Epithelial cell of proximal tubule (primary cell): ENCODE results near the gene CDK17. TPM values are rescaled to one million over a fixed set of nuclear protein-coding genes. Genes with fewer than 3 reads are reported as not detected.
"Not testable (repeated sequence)": the region's sequence is repeated elsewhere in the genome, so short reads cannot be mapped to it uniquely, and the experiment has no call there.

ENCODE experiments used
- DNase-seq: peaks from one replicate; pipeline ENCODE4 v3.0.0-alpha.2; 2011; ENCODE audit warnings: low read depth
- H3K4me3 ChIP-seq: 2 replicates; pipeline ENCODE4 v1.5.1; 2011; ENCODE audit warnings: low read depth, mild to moderate bottlenecking, low read length
- CTCF ChIP-seq: conservative IDR thresholded peaks from 2 replicates; pipeline ENCODE4 v1.5.1; 2012; ENCODE audit warnings: low read depth, mild to moderate bottlenecking, low read length
- total RNA-seq: library from RNA; depleted of rRNA; stranded (reverse); fragments of >200 nt; gene quantifications from 2 replicates; pipeline ENCODE4 v1.2.3, GENCODE V29; 2015

The CDK17 gene
- total RNA-seq, 1 donor from 2014 or later = 22.0 TPM

- no peak overlapping the region for H3K4me3 ChIP-seq
- no peak for TF ChIP-seq CTCF
- no peak for DNase-seq
Observed at GRCh38 chr12:96387981-96388380, 12.3 kb downstream of the CDK17 start.

GRCh38 chr12:96386794-96387193 lies 13.4 kb downstream of the CDK17 start:
- DNase-seq = no peak
- H3K4me3 ChIP-seq = no peak overlapping the region
- no peak for TF ChIP-seq CTCF

- DNase-seq = no peak
- no peak for TF ChIP-seq CTCF
- H3K4me3 ChIP-seq = no peak overlapping the region
Observed at GRCh38 chr12:96383991-96384390, 16.2 kb downstream of the CDK17 start.

- no peak for DNase-seq
- no peak for TF ChIP-seq CTCF
- no peak overlapping the region for H3K4me3 ChIP-seq
Observed at GRCh38 chr12:96383371-96383770, 16.9 kb downstream of the CDK17 start.

- not testable (repeated sequence) for H3K4me3 ChIP-seq, DNase-seq
Observed at GRCh38 chr12:96379743-96380142, 20.5 kb downstream of the CDK17 start.

GRCh38 chr12:96378319-96378718 lies 21.9 kb downstream of the CDK17 start:
- H3K4me3 ChIP-seq = no peak overlapping the region
- no peak for TF ChIP-seq CTCF
- no peak for DNase-seq

GRCh38 chr12:96376865-96377264 lies 23.4 kb downstream of the CDK17 start:
- DNase-seq = no peak
- no peak overlapping the region for H3K4me3 ChIP-seq
- TF ChIP-seq CTCF = no peak
